HG03095 (cell line): ENCODE data around the gene KRTAP27-1.

Source experiments
- ATAC-seq: cut with Tn5 transposase; IDR thresholded peaks from one replicate; pipeline ENCODE4 v1.9.1; 2021; ENCODE audit warnings: moderate library complexity; ENCODE audit not compliant: unreplicated experiment

The KRTAP27-1 gene

DNA sequence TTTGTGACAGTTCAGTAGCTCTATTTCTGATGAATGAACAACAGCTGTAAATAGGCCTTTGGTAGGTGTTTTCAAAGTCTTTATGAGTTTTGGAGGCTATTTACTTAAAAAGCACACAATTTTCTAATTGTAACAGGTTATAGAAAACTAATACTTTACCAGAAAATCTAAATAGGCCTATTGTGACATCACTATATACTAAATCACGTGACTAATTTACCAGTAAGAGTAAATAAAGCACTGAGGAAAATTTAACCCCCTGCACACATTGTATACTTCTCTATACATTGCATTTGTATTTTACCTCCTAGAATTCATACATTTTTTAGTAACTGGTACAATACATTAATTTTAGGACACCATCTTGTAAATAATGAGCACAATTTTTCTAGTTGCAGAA, 32.4 kb downstream of the KRTAP27-1 start:
- no peak for ATAC-seq

DNA sequence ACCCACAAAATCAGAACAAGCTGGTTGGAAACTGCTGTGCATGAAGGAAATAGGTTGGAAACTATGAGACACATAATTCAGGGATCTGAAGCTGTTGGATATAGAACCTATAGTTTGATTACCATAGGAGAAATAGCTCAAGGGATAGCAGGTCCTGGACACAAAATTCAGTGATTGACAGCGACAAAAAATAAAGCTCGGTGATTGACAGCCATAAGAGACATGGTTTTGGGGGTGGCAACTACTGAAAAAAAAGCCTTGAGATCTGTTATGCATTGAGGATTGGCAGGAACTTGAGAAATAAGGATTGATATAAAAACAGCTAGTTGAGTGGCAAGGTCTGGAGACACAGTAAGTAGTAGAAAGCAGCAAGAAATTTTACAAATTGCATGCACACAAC, 48.3 kb downstream of the KRTAP27-1 start, which contains the start of gene KRTAP25-1:
TSS of gene KRTAP25-1 (minus strand) at position 300 of the 400 bp plus-strand sequence. CDS start at position 276, 24 bp downstream.
- ATAC-seq = no peak
